K562 (cell line): ENCODE data around the gene TMEM222. TPM values are rescaled to one million over a fixed set of nuclear protein-coding genes. Genes with fewer than 3 reads are reported as not detected.

Experiments
- BCLAF1 ChIP-seq, 2 experiments: fragments of 450-650 bp in 1 of 2; IDR thresholded peaks; 2 replicates each; pipeline ENCODE4 v1.6.1; 2011 to 2017; ENCODE audit warnings: low read depth in 2 of 2, antibody characterized with exemption in 1 of 2, borderline replicate concordance in 1 of 2, low read length in 1 of 2, mild to moderate bottlenecking in 1 of 2, mixed read lengths in 1 of 2; ENCODE audit not compliant: control insufficient read depth in 1 of 2
- BRD4 ChIP-seq: fragments of 200-600 bp; sonication (generic); IDR thresholded peaks from 2 replicates; pipeline ENCODE4 v1.6.1; 2017; ENCODE audit warnings: inconsistent platforms
- E2F3 ChIP-seq: fragments of 250-450 bp; sonication (Bioruptor Pico); IDR thresholded peaks from 2 replicates; pipeline ENCODE4 v1.4.0; 2020; ENCODE audit warnings: mild to moderate bottlenecking
- HDAC6 ChIP-seq: IDR thresholded peaks from 2 replicates; pipeline ENCODE4 v1.6.1; 2012; ENCODE audit warnings: low read depth, mild to moderate bottlenecking, control low read depth, inconsistent platforms, low read length, moderate library complexity
- HLTF ChIP-seq: fragments of 450-650 bp; IDR thresholded peaks from 2 replicates; pipeline ENCODE4 v1.6.1; 2016
- HNRNPH1 ChIP-seq: fragments of 200-400 bp; formaldehyde crosslinking; optimal IDR thresholded peaks from 2 replicates; pipeline ENCODE3; 2017; ENCODE audit warnings: low read depth, mild to moderate bottlenecking, low read length, moderate library complexity
- KDM1A ChIP-seq, 2 experiments: fragments of 450-650 bp; IDR thresholded peaks; 2 replicates each; pipeline ENCODE4 v1.6.1; 2016; ENCODE audit warnings: mild to moderate bottlenecking in 2 of 2
- NELFE ChIP-seq: IDR thresholded peaks from 2 replicates; pipeline ENCODE4 v1.6.1; 2011; ENCODE audit warnings: mild to moderate bottlenecking; ENCODE audit not compliant: insufficient read depth, insufficient read length
- NRF1 ChIP-seq, 2 experiments: fragments of 450-650 bp; IDR thresholded peaks in 1 of 2; conservative IDR thresholded peaks in 1 of 2; 2 replicates each; pipeline ENCODE4 v1.6.1; 2014; ENCODE audit warnings: mild to moderate bottlenecking in 2 of 2
- PHB2 ChIP-seq: fragments of 450-650 bp; IDR thresholded peaks from 2 replicates; pipeline ENCODE4 v1.6.1; 2017; ENCODE audit warnings: low read depth
- POLR2AphosphoS2 ChIP-seq: IDR thresholded peaks from 2 replicates; pipeline ENCODE4 v1.6.1; 2012; ENCODE audit warnings: low read length, improper control_type of control experiment
- SETDB1 ChIP-seq: IDR thresholded peaks from one replicate; pipeline ENCODE4 v1.6.1; 2012; ENCODE audit warnings: low read length, control low read depth, inconsistent platforms
- SMAD3 ChIP-seq: fragments of 450-650 bp; formaldehyde crosslinking; conservative IDR thresholded peaks from 2 replicates; pipeline ENCODE4 v1.4.0; 2020; ENCODE audit warnings: mild to moderate bottlenecking
- SRSF3 ChIP-seq: fragments of 200-400 bp; formaldehyde crosslinking; IDR thresholded peaks from 2 replicates; pipeline ENCODE4 v1.6.1; 2016; ENCODE audit warnings: mild to moderate bottlenecking, low read length, moderate library complexity; ENCODE audit not compliant: insufficient read depth
- SRSF7 ChIP-seq: fragments of 200-400 bp; formaldehyde crosslinking; optimal IDR thresholded peaks from 2 replicates; pipeline ENCODE3; 2017; ENCODE audit warnings: mild to moderate bottlenecking, low read depth, low read length
- TRIM28 ChIP-seq: fragments of 450-650 bp; IDR thresholded peaks from 2 replicates; pipeline ENCODE4 v1.6.1; 2017
- ZBTB33 ChIP-seq: sonication (generic); formaldehyde crosslinking; IDR thresholded peaks from 2 replicates; pipeline ENCODE4 v1.8.1; 2023; ENCODE audit warnings: mild to moderate bottlenecking, missing genetic modification reagents
- ZNF134 ChIP-seq: fragments of 250-450 bp; sonication (Bioruptor Pico); conservative IDR thresholded peaks from 2 replicates; pipeline ENCODE4 v1.4.0; 2020
- ZNF143 ChIP-seq: sonication (generic); formaldehyde crosslinking; IDR thresholded peaks from 2 replicates; pipeline ENCODE4 v1.9.0; 2022; ENCODE audit warnings: mild to moderate bottlenecking, missing genetic modification reagents
- ZNF174 ChIP-seq: fragments of 250-450 bp; sonication (Bioruptor Pico); IDR thresholded peaks from 2 replicates; pipeline ENCODE4 v1.4.0; 2020; ENCODE audit warnings: mild to moderate bottlenecking
- ZNF212 ChIP-seq: fragments of 450-650 bp; formaldehyde crosslinking; IDR thresholded peaks from 2 replicates; pipeline ENCODE4 v1.4.0; 2020; ENCODE audit warnings: mild to moderate bottlenecking
- ZNF217 ChIP-seq: sonication (generic); formaldehyde crosslinking; IDR thresholded peaks from 2 replicates; pipeline ENCODE4 v1.8.0; 2022; ENCODE audit warnings: mild to moderate bottlenecking, missing genetic modification reagents
- ZNF277 ChIP-seq: fragments of 250-450 bp; sonication (Bioruptor Pico); IDR thresholded peaks from 2 replicates; pipeline ENCODE4 v1.8.0; 2022; ENCODE audit warnings: inconsistent platforms, mild to moderate bottlenecking, moderate library complexity, borderline replicate concordance
- ZNF282 ChIP-seq: sonication (generic); formaldehyde crosslinking; IDR thresholded peaks from 2 replicates; pipeline ENCODE4 v1.8.1; 2023; ENCODE audit warnings: missing genetic modification reagents
- ZNF3 ChIP-seq: fragments of 250-450 bp; sonication (Bioruptor Pico); IDR thresholded peaks from 2 replicates; pipeline ENCODE4 v1.5.0; 2021; ENCODE audit warnings: mild to moderate bottlenecking, moderate library complexity
- polyA plus RNA-seq, 8 experiments: library from polyadenylated mRNA; depleted of rRNA in 4 of 8; stranded (reverse) in 5 of 8; unstranded in 3 of 8; fragments of >200 nt; fragmentation: Nextera tagmentation in 2 of 8; fragmentation: Illumina TruSeq in 1 of 8; extraction: Ambion mirVana in 2 of 8; extraction: Trizol in 1 of 8; gene quantifications; 2 replicates each; pipeline versions ENCODE4 v1.2.1 to v1.2.3, GENCODE V29; 2011 to 2014; ENCODE audit warnings: inconsistent platforms in 1 of 8, missing spikeins in 1 of 8
- total RNA-seq, 7 experiments: library from RNA; depleted of rRNA in 6 of 7; stranded (reverse); fragments of >200 nt in 6 of 7; fragmentation: Illumina TruSeq in 2 of 7; extraction: Trizol in 2 of 7; gene quantifications; 2 replicates each; pipeline versions ENCODE4 v1.2.1 to v1.2.3, GENCODE V29; 2011 to 2021; ENCODE audit warnings: low replicate concordance in 1 of 7

Gene TMEM222
- total and polyA plus RNA-seq, 9 of the 15 experiments (the other 6 are each of a cell fraction or from before 2014, with no cell fraction given) = 6.9 to 48.0 (median 32.8) TPM

- TF ChIP-seq BRD4 = no peak
- no peak; a peak in 1 of 4 replicates for TF ChIP-seq NRF1 (conservative IDR thresholded peaks at IDR 0.05 in 1 of 2, IDR thresholded peaks at IDR 0.05 in 1 of 2)
- no peak for TF ChIP-seq ZNF282 (CRISPR knock-in tag)
- no peak for TF ChIP-seq ZNF3 (CRISPR knock-in tag)
- TF ChIP-seq TRIM28 = no peak
- no peak for TF ChIP-seq HDAC6
- TF ChIP-seq ZNF134 (CRISPR knock-in tag) = no peak
- peak; percentile 37; the same call in 1 of the 2 replicates for TF ChIP-seq ZNF143 (CRISPR knock-in tag)
- no peak for TF ChIP-seq ZNF174 (CRISPR knock-in tag)
- TF ChIP-seq ZNF217 (CRISPR knock-in tag) = no peak
- TF ChIP-seq SRSF7 = no peak
- no peak for TF ChIP-seq SETDB1
- TF ChIP-seq ZBTB33 = peak; percentile 81
- no peak for TF ChIP-seq PHB2
- no peak for TF ChIP-seq HNRNPH1
- no peak for TF ChIP-seq SRSF3
- TF ChIP-seq ZNF212 (CRISPR knock-in tag) = no peak
- TF ChIP-seq KDM1A (IDR thresholded peaks at IDR 0.05) = peak in 1 of 2 experiments; percentile 38; a peak in 1 of 4 replicates
- TF ChIP-seq BCLAF1 (IDR thresholded peaks at IDR 0.05; ENCODE audit: borderline replicate concordance in 1 of 2, control insufficient read depth in 1 of 2, low read depth in 2 of 2, low read length in 1 of 2) = no peak
- TF ChIP-seq E2F3 (CRISPR knock-in tag) = 0 out of 2 replicates have a peak, but pooled peaks have one; percentile 0
- no peak for TF ChIP-seq NELFE
- TF ChIP-seq ZNF277 (CRISPR knock-in tag) = no peak
- TF ChIP-seq POLR2AphosphoS2 = no peak
- TF ChIP-seq HLTF = no peak
- no peak for TF ChIP-seq SMAD3 (CRISPR knock-in tag)
Measured at GRCh38 chr1:27342778-27343638, 21.0 kb downstream of the TMEM222 start (continued).
